HG02763 (cell line): ENCODE data around the gene RPL18.
"Not testable (repeated sequence)": the region's sequence is repeated elsewhere in the genome, so short reads cannot be mapped to it uniquely, and the experiment has no call there.

Source experiments
- ATAC-seq: cut with Tn5 transposase; IDR thresholded peaks from one replicate; pipeline ENCODE4 v1.9.1; 2021; ENCODE audit warnings: mild to moderate bottlenecking, moderate library complexity; ENCODE audit not compliant: unreplicated experiment

Gene RPL18

DNA sequence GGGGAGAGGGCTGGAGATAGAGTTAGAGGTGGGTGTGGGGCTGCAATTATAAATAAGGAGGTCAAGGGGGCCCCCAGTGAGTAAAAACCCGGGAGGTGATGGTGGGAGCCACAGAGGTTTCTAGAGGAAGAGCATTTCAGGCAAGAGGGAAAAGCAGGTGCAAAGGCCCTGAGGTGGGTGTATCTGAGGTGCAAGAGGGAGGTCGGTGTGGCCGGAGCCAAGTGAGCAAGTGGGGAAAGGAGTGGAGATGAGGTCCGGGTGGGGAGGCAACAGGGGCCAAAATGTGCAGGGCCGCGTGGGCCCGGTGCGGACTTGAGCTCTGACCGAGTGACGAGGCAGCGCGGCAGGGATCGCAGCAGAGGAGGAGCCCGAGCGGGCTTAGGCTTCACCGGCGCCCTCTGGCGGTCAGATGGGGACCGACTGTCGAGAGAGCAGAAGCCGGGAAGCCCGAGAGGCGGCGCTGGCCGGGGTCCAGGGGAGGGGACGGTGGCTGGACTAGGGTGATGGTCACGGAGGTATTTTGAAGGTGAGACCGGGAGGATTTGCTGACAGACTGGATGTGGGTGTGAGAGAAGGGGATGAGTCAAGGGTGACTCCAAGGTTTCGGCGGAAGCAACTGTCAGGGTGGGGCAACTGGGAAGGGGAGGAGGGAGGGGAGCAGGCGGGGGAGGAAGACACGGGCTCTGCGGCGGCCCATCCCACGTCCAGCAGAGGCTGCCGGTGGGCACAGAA is 30.1 kb downstream of the RPL18 start:
- ATAC-seq, result no peak

DNA sequence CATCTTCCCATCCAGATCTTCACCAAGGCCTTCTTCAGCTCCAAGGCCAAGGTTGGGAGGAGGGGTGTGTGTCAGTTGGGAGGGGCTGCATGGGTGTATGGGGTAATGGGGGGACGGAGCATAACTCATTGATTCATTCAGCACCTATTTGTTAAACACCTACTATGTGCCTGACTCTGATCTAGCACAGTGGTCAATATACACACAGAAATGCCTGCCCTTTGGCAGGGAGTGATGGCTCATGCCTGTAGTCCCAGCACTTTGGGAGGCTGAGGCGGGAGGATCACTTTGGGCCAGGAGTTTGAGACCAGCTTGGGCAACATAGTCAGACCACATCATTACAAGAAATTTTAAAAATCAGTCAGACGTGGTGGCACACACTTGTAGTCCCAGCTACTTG is 31.6 kb downstream of the RPL18 start:
- no peak for ATAC-seq

GRCh38 chr19:48582168-48582567 is 36.8 kb downstream of the RPL18 start:
- ATAC-seq, result no peak

- no peak for ATAC-seq
Measured at GRCh38 chr19:48578891-48579290, 40.1 kb downstream of the RPL18 start.

DNA sequence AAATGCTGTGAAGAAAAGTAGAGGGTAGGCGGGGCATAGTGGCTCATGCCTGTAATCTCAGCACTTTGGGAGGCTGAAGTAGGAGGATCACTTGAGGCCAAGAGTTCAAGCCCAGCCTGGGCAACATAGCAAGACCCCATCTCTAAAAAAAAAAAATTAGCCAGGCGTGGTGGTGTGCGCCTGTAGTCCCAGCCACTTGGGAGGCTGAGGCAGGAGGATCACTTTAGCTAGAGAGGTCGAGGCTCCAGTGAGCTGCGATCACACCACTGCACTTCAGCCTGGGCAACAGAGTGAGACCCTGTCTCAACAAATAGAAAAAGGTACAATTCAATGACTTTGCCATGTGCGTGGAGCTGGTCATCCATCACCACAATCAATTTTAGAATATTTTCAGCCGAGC is 41.1 kb downstream of the RPL18 start:
- ATAC-seq, result not testable (repeated sequence)

- no peak for ATAC-seq
Measured at GRCh38 chr19:48575931-48576622, 42.9 kb downstream of the RPL18 start.

GRCh38 chr19:48573163-48573505 is 45.8 kb downstream of the RPL18 start:
- ATAC-seq, result no peak

DNA sequence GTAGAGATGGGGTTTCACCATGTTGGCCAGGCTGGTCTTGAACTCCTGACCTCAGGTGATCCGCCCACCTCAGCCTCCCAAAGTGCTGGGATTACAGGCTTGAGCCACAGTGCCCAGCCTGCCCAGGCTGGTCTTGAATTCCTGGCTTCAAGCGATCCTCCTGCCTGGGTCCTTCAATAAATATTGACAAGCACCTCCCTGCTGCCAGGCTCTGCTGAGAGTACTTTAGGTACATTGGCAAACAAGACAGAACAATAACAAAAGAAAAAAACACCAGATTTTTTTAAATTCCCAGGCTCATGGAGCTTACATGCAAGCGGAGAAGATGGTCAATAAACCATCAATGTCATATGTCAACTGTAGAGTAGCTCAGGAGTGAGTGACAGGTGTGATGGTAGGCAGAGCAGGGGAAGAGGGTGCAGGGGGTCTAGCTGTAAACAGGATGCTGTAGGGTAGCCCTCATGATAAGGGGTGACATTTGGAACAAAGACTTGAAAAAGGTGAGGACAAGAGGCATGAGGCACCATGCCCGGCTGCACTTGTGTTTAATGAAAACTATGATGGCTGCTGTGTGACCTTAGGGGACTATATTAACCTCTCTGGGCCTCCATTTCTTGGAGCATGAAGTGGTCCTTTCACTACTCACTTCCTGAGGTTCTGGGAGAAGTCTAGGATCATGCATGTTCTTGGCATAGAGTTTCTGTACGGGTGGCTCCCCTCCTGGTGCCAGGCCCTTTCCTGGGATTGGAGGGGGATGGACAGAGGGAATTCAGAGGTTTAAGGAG is 47.4 kb downstream of the RPL18 start:
- ATAC-seq, result no peak

DNA sequence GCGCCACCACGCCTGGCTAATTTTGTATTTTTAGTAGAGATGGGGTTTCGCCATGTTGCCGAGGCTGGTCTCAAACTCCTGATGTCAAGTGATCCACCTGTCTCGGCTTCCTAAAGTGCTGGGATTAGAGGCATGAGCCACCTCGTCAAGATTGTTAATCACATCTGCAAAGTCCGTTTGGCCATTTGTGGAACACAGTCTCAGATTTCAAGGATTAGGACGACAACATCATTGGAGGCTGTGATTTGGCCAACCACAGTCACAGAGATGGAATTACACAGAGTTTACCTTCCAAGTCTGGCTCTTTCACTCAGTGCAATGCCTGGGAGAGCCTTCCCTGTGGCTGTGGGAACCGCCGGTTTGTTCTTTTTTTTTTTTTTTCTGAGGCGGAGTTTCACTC is 49.2 kb downstream of the RPL18 start:
- no peak for ATAC-seq

- no peak for ATAC-seq
Measured at GRCh38 chr19:48568345-48568886, 50.6 kb downstream of the RPL18 start.
